Measurements from ENCODE around the gene HOXA13.

HOXA13 gene

DNA sequence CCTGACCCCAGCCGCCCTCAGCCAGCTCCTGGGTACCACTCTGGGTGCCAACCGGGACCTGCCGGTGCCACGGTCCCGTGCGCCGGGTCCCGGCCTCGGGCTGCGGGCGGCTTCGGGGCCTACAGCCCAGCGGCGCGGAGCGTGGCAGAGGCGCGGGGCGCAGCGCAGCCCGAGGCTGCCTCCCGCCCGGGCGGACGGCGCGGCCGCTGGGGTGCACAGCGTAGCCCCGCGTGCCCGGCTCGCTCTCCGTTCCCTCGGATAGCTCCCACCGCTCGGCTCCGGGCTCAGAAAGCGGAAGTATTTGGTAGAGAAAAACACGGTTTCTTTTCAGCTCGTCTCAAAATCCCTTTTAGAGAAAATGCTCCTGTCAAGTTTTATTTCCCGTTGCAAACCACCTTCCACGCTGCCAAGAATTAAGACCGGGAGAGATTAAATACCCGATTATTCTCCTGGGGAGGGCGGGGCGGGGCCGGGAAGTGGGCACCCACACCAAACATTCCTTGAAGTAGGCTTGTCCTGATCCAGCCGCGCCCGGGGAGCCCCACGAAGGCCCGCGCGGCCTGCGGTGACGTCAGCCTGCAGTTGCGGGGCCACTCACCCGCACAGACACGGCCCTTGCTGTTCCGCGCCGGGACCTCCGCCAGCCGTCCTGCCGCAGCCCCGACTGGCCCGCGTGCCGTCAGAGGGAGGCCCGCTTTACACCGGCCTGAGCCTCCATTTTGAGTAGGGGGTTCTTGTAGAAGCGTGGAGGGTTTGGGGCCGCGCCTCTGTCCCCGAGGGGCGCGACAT, 7.2 kb downstream of the HOXA13 start:
- no peak for DNase-seq (ENCODE audit: low read depth)

- DNase-seq (ENCODE audit: low read depth): no peak
Measured at GRCh38 chr7:27191833-27192545, 7.9 kb downstream of the HOXA13 start.

DNA sequence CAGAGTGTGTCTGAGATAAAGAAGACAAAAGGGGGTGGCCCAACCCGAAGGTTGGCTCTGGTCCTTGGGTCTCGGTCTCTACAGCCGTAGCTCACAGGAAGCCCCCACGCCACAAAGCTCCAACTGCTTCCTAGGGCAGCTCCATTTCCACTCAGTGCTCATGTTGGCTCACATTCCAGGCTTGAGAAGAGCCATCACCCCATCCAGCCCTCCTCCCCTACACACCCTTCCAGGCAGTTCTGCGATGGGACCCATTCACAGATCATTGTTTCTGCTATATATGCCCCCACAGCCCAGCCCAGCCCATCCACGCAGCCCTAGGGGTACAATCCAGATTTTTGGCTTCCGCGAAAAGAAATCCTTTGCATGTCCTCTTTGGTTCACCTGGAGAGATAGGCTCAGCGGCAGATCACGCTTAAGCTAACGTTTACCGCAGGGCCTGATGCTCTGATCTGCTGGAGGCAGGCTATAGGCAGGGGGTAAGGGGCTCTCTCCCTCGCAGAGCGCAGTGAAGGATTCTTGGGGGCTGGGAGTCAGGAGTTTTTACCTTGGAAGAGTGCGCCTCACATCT, 8.6 kb downstream of the HOXA13 start:
- no peak for DNase-seq (ENCODE audit: low read depth)

GRCh38 chr7:27189997-27190748, 9.7 kb downstream of the HOXA13 start:
- no peak for DNase-seq (ENCODE audit: low read depth)

DNA sequence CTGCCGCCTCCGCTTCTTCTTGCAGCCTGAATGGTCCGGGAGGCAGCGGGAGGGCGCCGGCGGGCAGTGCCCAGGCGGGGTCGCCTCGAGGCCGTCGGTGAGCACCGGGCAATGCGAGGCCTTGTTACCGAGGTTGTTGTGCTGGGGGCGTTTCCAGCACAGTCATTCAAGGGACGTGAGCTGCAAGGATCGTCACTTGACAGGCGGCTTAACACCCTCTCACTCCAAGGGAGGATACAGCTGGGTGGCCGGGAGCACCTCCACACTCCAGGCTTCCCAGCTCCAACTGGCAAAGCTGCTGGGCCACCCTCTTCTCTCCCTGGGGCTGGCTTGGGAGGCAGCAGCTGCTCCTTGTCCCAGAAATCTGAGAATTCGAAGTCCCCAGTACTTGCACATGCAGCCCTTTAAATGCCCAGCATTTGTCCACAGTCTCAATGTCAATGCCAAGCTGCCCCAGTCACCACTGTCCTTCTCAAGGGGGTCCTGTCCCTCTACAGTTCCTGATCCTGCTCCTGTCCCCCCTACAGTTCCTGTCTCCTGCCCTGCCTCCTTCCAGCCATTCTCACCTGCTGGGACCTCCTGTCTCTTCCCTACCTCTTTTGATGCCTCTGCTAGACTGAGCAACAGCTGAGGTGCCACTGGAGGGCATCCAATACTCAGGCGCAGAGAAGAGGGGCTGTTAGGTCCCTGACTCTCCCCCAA, 10.4 kb downstream of the HOXA13 start:
- DNase-seq (ENCODE audit: low read depth): no peak

GRCh38 chr7:27188386-27189294, 11.3 kb downstream of the HOXA13 start:
- no peak for DNase-seq (ENCODE audit: low read depth)

DNA sequence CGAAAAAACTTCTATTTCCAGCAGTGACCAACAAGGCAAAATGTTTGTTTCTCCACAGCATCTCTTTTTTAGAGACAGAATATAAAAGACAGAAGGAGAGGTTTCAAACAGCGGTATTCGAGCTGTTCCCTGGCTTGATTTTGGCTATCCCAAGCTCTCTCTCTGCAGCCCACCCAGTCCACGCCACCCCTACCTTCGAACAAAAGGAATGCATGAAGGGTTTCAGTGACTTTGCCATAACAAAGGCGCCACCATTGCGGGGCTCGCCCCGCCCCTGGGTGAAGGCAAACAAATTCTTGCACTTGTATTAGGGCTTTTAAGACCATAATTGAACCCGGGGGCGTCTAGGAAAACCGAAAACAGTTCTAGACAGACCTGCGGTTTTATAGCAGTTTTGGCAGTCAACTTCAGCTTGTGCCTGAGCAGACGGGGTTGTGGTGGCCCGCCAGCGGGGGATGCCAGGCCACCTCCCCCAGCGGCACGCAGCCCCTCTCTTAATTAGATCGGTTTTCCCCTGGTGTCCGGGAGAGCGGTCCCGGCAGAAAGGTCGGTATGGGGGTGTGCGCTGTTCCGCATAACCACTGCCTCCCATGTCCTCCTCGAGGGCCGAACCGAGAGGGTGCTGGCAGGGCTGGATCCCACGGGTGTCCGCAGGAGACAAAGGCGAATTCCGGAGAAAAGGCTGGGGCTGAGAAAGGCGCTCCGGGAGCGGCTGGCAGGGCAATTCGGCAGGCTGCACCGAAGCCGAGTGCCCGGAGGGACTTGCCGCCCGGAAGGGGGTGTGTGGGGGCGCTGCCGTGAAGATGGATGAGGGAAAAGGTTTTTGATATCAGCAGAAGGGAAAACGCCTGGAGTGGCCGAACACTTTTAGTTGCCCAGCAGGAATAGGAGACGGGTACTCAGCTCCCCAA, 12.2 kb downstream of the HOXA13 start:
- DNase-seq (ENCODE audit: low read depth): no peak

GRCh38 chr7:27186668-27187474, 13.0 kb downstream of the HOXA13 start:
- DNase-seq (ENCODE audit: low read depth): no peak

DNA sequence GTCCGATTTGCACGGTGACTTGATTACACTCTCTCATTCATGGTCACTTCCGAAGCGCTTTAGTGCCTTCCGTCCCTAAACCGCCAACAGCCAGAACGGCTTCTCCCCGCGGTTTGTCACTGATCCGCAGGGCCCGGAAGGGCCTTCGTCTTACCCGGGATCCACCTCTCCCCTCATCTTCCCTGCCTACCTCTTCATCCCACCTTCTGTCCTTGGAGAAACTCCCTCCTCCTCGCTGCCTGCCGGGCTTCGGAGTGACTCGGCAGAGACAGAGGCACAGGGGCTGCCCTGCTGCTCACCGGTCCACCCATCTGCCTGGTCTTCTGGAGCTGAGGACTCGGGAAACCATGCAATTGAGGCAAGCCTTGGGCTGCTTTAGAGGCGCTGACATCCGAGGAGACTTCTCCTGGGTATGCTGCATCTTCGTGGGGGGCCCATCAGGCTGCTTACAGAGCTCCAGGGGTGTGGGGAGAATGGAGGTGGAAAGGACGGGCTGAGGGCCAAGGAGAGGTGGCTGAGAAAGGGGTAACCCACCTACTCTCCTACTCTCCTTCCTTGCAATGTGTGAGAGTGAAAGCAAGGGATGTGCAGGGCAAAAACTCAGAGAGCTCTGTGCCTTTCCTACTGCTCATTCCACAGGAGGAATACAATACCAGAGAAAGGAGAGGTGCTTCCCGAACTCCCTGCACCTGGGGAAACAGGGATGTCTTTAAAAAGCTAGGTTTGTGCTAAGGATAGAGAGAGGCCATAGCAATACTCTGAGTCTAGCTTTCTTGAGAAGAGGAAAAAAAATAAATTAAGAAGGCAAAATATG, 13.8 kb downstream of the HOXA13 start:
- no peak for DNase-seq (ENCODE audit: low read depth)

GRCh38 chr7:27185013-27185853, 14.7 kb downstream of the HOXA13 start, which contains the start of gene HOXA11:
HOXA11 (minus strand) TSS chr7:27185232; CDS start chr7:27185144, 88 bp downstream.
- DNase-seq (ENCODE audit: low read depth): no peak

DNA sequence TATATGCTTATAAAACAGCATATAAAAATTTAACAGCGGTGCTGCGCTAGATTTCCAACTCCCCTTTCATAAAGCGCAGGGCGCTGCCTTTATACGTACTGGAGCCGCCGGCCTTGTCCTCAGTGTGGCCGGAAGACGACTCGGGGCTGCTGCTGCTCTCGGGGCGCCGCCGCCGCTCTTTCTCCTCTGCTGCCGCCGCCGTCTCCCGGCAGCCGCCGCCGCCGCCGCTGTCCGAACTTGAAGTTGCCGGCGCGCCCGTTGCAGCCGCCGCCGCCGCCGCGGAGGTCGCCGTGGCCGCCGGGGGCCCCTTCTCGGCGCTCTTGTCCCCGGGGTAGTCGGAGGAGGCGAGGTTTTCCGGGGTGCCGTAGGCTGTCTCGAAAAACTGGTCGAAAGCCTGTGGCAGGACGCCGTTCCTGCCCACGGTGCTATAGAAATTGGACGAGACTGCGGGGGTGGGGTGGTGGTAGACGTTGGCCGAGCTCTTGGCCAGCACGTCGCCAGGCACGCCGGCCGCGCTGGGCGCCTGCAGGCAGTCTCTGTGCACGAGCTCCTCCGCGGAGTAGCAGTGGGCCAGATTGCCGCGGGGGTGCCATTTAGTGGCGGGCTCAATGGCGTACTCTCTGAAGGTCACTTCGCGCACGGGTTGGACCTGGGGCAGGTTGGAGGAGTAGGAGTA, 15.4 kb downstream of the HOXA13 start:
- no peak for DNase-seq (ENCODE audit: low read depth)

- no peak for DNase-seq (ENCODE audit: low read depth)
Measured at GRCh38 chr7:27183682-27184336, 16.1 kb downstream of the HOXA13 start.

- DNase-seq (ENCODE audit: low read depth): no peak
Measured at GRCh38 chr7:27182861-27183681, 16.8 kb downstream of the HOXA13 start.

GRCh38 chr7:27182285-27182841, 17.5 kb downstream of the HOXA13 start:
- no peak for DNase-seq (ENCODE audit: low read depth)

All from stimulated activated CD8-positive, alpha-beta memory T cell treated with anti-CD3 and anti-CD28 coated beads, Interleukin-15, amount 100 ng/mL, for 1 hour (primary cell).